ENCODE results near the gene IKZF5.

Gene IKZF5

GRCh38 chr10:122995936-122996335 lies 12.7 kb downstream of the IKZF5 start:
- H3K27me3 ChIP-seq (ENCODE audit: insufficient read depth, low read depth, severe bottlenecking), result no peaks in the 10 kb centered on the region
- H3K9me3 ChIP-seq (ENCODE audit: severe bottlenecking), result no peaks in the 10 kb centered on the region
- DNase-seq, result no peak
- no peak for TF ChIP-seq CTCF (IDR thresholded peaks at IDR 0.05; ENCODE audit: low read depth, low read length)
- no peak overlapping the region for H3K27ac ChIP-seq
- H3K36me3 ChIP-seq, result peaks cover 25% of the 10 kb centered on the region
- H3K4me3 ChIP-seq (ENCODE audit: low read depth, low read length), result no peak overlapping the region

- H3K36me3 ChIP-seq, result peaks cover 25% of the 10 kb centered on the region
Measured at GRCh38 chr10:122993797-122994336, 14.7 kb downstream of the IKZF5 start.

GRCh38 chr10:122992031-122992585 lies 16.5 kb downstream of the IKZF5 start:
- no peak for TF ChIP-seq CTCF (IDR thresholded peaks at IDR 0.05; ENCODE audit: low read depth, low read length)
- H3K36me3 ChIP-seq, result peaks cover 16% of the 10 kb centered on the region
- H3K27ac ChIP-seq, result no peak overlapping the region
- H3K9me3 ChIP-seq (ENCODE audit: severe bottlenecking), result no peaks in the 10 kb centered on the region
- no peak overlapping the region for H3K4me3 ChIP-seq (ENCODE audit: low read depth, low read length)
- H3K27me3 ChIP-seq (ENCODE audit: insufficient read depth, low read depth, severe bottlenecking), result no peaks in the 10 kb centered on the region
- no peak for DNase-seq

More at GRCh38 chr10:122993797-122994336, 14.7 kb downstream of the IKZF5 start:
- no peak overlapping the region for H3K27ac ChIP-seq
- no peaks in the 10 kb centered on the region for H3K27me3 ChIP-seq (ENCODE audit: insufficient read depth, low read depth, severe bottlenecking)
- no peak overlapping the region for H3K4me3 ChIP-seq (ENCODE audit: low read depth, low read length)
- no peak for DNase-seq
- no peaks in the 10 kb centered on the region for H3K9me3 ChIP-seq (ENCODE audit: severe bottlenecking)
- TF ChIP-seq CTCF (IDR thresholded peaks at IDR 0.05; ENCODE audit: low read depth, low read length), result no peak

GRCh38 chr10:122990278-122990677 lies 18.3 kb downstream of the IKZF5 start:
- Histone ChIP-seq H3K27me3 (ENCODE audit: insufficient read depth, low read depth, severe bottlenecking) (no peaks in the 10 kb centered on the region), H3K27ac (no peak overlapping the region), H3K9me3 (ENCODE audit: severe bottlenecking) (no peaks in the 10 kb centered on the region), H3K36me3 (peaks cover 16% of the 10 kb centered on the region), H3K4me3 (ENCODE audit: low read depth, low read length) (no peak overlapping the region)
- DNase-seq, result no peak
- no peak for TF ChIP-seq CTCF (IDR thresholded peaks at IDR 0.05; ENCODE audit: low read depth, low read length)

GRCh38 chr10:122988501-122988900 lies 20.1 kb downstream of the IKZF5 start:
- no peak overlapping the region for H3K27ac ChIP-seq
- H3K36me3 ChIP-seq, result peaks cover 7% of the 10 kb centered on the region

More at GRCh38 chr10:122988501-122988900, 20.1 kb downstream of the IKZF5 start:
- H3K4me3 ChIP-seq (ENCODE audit: low read depth, low read length), result no peak overlapping the region
- no peak for DNase-seq
- H3K9me3 ChIP-seq (ENCODE audit: severe bottlenecking), result no peaks in the 10 kb centered on the region
- H3K27me3 ChIP-seq (ENCODE audit: insufficient read depth, low read depth, severe bottlenecking), result no peaks in the 10 kb centered on the region
- no peak for TF ChIP-seq CTCF (IDR thresholded peaks at IDR 0.05; ENCODE audit: low read depth, low read length)
